Small intestine (tissue), 7 donors: ENCODE measurements around the gene MTFR2. TPM values are rescaled to one million over a fixed set of nuclear protein-coding genes. Genes with fewer than 3 reads are reported as not detected.

ENCODE experiments used
- DNase-seq, 2 donors: peaks; one replicate each; pipeline versions ENCODE4 v3.0.0 to v3.0.0-alpha.2; 2013
- FAIRE-seq: peaks from 2 replicates; lab custom pipeline; 2012; peaks lifted over from hg19 to GRCh38; lab: Jason Lieb, UNC
- H3K27ac ChIP-seq, 3 donors: one replicate each; pipeline ENCODE4 v1.5.1; 2013; ENCODE audit warnings: low read length in 2 of 3, mild to moderate bottlenecking in 2 of 3, control low read depth in 1 of 3, inconsistent platforms in 1 of 3, low read depth in 1 of 3, moderate library complexity in 1 of 3
- H3K27me3 ChIP-seq, 3 donors: one replicate each; pipeline ENCODE4 v1.6.1; 2013; ENCODE audit warnings: low read length in 3 of 3, inconsistent platforms in 1 of 3; ENCODE audit not compliant: control insufficient read depth in 3 of 3, insufficient read depth in 3 of 3
- H3K36me3 ChIP-seq, 3 donors: one replicate each; pipeline ENCODE4 v1.6.1; 2013; ENCODE audit warnings: low read length in 3 of 3, inconsistent platforms in 1 of 3, low read depth in 1 of 3, mild to moderate bottlenecking in 1 of 3, moderate library complexity in 1 of 3; ENCODE audit not compliant: control insufficient read depth in 3 of 3, insufficient read depth in 2 of 3
- H3K4me1 ChIP-seq, 3 donors: one replicate each; pipeline ENCODE4 v1.6.1; 2013; ENCODE audit warnings: low read length in 2 of 3, inconsistent platforms in 1 of 3, low read depth in 1 of 3, mild to moderate bottlenecking in 1 of 3, moderate library complexity in 1 of 3; ENCODE audit not compliant: control insufficient read depth in 3 of 3, insufficient read depth in 2 of 3
- H3K4me3 ChIP-seq, 3 donors: one replicate each; pipeline ENCODE4 v1.5.1; 2013; ENCODE audit warnings: low read length in 3 of 3, control low read depth in 1 of 3, inconsistent platforms in 1 of 3, low read depth in 1 of 3, mild to moderate bottlenecking in 1 of 3, moderate library complexity in 1 of 3
- H3K9me3 ChIP-seq, 2 donors: one replicate each; pipeline ENCODE4 v1.6.1; 2013; ENCODE audit warnings: low read depth in 1 of 2, low read length in 1 of 2; ENCODE audit not compliant: control insufficient read depth in 2 of 2, insufficient read depth in 1 of 2
- WGBS, 3 donors: extraction: QIAGEN DNeasy Blood & Tissue Kit; methylation state at CpG; one replicate each; pipeline ENCODE4 v1.1.7; 2013; 5-methylcytosine and 5-hydroxymethylcytosine counted together
- polyA plus RNA-seq, 4 donors: library from polyadenylated mRNA; stranded (reverse) in 3 of 4; unstranded in 1 of 4; fragments of 200-250 nt in 3 of 4; fragments of 120-200 nt in 1 of 4; gene quantifications; one replicate each; pipeline versions ENCODE4 v1.2.1 to v1.2.3, GENCODE V29; 2013
- donor health status: healthy with polysubstance abuse.
- donor health status: control.
- donor health status: control.
- donor health status: Bipolar disorder and iron deficiency.
- donor health status: healthy.

Gene MTFR2
- polyA plus RNA-seq, 4 donors = 0.54 to 6.5 (median 1.8) TPM

DNA sequence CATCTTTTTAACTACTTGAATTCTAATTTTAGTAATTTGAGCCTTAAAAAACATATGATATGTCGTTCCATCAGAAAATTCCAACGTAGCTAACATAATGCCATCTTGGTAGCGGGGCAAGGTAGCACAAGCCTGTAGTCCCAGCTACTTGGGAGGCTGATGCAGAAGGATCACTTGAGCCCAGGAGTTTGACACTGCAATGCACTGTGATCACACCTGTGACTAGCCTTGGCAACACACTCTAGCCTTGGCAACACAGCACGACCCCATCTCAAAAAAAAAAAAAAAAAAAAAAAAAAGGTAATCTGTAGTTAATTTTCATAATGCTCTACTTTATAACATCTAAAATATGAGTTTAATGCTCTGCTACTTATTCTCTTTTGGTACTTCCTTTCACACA is 32.8 kb upstream of the MTFR2 start:
- 62 to 69% (median 69%) methylated on average over 4 of the region's 4 CpGs for WGBS, 3 donors
- DNase-seq (no peak), FAIRE-seq (no peak)
- Histone ChIP-seq H3K27ac (no peak overlapping the region), H3K4me1 (peaks cover 6 to 12% (median 10%) of the 10 kb centered on the region in 3 donors), H3K27me3 (no peaks in the 10 kb centered on the region), H3K36me3 (peaks cover 2 to 9% (median 8%) of the 10 kb centered on the region in 3 donors), H3K4me3 (no peak overlapping the region), H3K9me3 (no peaks in the 10 kb centered on the region)

DNA sequence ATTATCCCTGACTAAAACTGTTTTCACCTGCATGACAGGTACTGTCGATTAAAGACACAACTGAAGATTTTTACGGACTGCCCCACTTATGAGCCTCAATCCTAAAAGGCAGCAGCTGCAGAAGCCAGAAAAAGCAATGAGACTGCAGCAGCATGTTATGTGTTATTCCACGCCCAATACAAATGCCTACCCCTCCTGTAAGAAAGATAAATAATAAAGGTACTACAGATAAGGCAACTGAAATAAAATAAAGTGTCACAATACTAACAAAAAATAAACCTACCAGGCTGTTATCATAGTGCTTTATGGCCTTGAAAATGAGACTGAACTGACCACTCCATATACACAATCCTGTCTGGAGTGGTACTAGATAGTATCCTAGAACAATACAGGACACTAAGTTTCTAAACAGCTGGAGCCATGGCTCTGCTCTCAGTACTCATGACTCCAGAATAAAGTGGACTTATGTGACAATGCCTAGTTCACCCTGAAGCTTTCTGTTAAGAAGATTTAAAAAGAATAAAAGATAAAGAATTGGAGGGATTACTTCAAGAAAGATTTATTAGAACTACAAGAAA is 30.0 kb upstream of the MTFR2 start:
- no peaks in the 10 kb centered on the region for H3K9me3 ChIP-seq
- H3K4me1 ChIP-seq = peaks cover 4 to 10% (median 6%) of the 10 kb centered on the region in 3 donors
- 61 to 83% (median 70%) methylated on average over 3 of the region's 3 CpGs for WGBS, 3 donors
- FAIRE-seq (no peak), DNase-seq (no peak)
- H3K27me3 ChIP-seq = no peaks in the 10 kb centered on the region
- H3K36me3 ChIP-seq = peaks cover 2 to 7% (median 3%) of the 10 kb centered on the region in 3 donors
- H3K27ac ChIP-seq = no peak overlapping the region
- no peak overlapping the region for H3K4me3 ChIP-seq

DNA sequence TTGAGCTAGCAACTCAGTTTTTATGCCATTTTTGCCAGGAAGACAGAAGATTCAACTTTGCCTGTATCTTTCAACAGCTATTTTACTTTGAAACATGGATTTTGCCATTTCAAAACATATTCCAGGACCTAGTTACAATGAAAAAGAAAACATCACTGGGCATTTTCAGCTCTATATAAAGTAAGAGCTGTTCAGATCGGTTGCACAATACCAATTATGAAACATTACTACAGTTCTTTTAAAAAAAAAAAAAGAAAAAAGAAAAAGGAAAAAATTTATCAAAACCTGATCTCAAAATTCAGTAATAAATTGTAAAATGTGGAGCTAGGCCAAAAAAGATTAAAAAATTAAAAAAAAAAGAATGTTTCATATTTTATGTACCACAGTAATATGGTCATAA is 24.0 kb upstream of the MTFR2 start:
- H3K27ac ChIP-seq = no peak overlapping the region
- FAIRE-seq (no peak), DNase-seq (no peak)
- H3K4me3 ChIP-seq = no peak overlapping the region
- WGBS, 3 donors = 92 to 97% (median 94%) methylated on average over 1 of the region's 1 CpG
- no peaks in the 10 kb centered on the region for H3K4me1 ChIP-seq
- peaks cover 3 to 7% (median 6%) of the 10 kb centered on the region in 3 donors for H3K36me3 ChIP-seq
- H3K27me3 ChIP-seq = no peaks in the 10 kb centered on the region
- H3K9me3 ChIP-seq = no peaks in the 10 kb centered on the region

DNA sequence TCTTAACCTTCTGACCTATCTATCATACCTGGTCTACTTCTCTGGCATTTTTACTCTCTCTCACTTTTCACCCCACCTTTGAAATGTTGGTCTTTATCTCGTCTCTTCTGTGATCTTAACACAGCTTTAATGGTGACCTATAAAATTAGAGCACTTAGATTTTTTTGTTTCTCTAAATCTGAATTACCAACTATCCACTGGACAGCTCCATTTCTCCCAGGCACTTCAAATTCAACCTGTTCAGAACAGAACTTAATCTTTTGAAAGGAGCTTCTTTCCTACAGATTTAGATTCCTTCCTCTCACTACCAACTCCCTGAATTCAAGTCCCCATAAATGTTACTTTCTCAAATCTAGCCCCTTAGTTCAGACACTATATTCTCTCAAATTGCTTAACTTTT is 15.0 kb upstream of the MTFR2 start:
- no peak for FAIRE-seq
- no peaks in the 10 kb centered on the region for H3K4me1 ChIP-seq
- no peak overlapping the region for H3K4me3 ChIP-seq
- no peaks in the 10 kb centered on the region for H3K9me3 ChIP-seq
- DNase-seq = no peak
- WGBS, 3 donors = 84 to 93% (median 89%) methylated on average over 1 of the region's 1 CpG
- H3K27ac ChIP-seq = no peak overlapping the region
- peaks cover 0 to 17% (median 7%) of the 10 kb centered on the region in 3 donors for H3K36me3 ChIP-seq
- no peaks in the 10 kb centered on the region for H3K27me3 ChIP-seq

DNA sequence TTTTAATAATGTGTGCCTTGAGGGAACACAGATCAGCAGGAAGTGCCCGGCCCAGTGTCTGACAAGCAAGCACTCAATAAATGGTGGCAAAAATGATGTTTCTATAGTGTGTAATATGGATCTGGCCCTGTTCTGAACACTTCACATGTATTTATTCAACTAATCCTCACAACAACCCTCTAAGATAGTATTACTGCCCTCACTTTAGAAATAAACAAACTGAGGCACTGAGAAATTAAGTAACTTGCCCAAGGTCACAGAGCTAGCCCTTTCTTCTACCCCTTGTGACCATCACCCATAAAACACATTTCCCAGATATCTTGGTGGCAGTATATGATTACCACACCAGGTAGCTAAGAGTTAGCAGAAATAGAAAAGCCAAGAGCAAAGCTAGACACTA is 12.8 kb upstream of the MTFR2 start:
- Histone ChIP-seq H3K27ac (no peak overlapping the region), H3K36me3 (peaks cover 0 to 16% (median 7%) of the 10 kb centered on the region in 3 donors), H3K27me3 (no peaks in the 10 kb centered on the region), H3K9me3 (no peaks in the 10 kb centered on the region), H3K4me3 (no peak overlapping the region), H3K4me1 (no peaks in the 10 kb centered on the region)
- WGBS, 3 donors = 77 to 90% (median 79%) methylated on average over 1 of the region's 1 CpG
- DNase-seq (no peak), FAIRE-seq (no peak)

DNA sequence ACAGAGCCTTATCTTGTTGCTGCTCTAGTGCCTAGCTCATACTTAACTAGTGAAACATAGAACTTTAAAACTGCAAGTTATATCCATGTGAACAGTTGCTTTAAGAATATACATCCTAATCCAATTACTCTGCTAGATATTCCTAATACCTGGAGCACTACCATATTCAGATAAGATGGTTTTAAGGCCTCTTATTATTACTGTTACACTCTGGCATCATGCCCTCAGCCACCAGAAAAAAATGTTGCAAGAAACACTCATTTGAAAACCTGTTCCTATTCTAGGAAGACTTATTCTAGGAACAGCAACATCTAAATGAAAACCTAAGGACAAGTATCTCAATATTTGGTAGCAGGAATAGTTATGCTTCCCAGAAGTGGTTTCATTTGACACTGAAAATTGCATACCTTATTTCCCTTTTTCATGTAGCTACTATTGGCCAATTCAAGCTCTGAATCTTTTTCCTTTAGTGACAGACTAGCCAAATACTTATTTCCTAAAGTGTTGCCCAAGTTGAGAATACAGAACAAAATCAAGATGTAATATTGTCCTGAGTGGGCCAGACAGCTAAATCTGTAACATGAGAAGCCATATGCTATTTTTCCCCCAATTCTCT is 4.8 kb upstream of the MTFR2 start:
- no peak for FAIRE-seq
- Histone ChIP-seq H3K36me3 (peaks cover 0 to 6% (median 2%) of the 10 kb centered on the region in 3 donors), H3K9me3 (no peaks in the 10 kb centered on the region), H3K4me1 (peaks cover 0 to 7% (median 3%) of the 10 kb centered on the region in 3 donors), H3K27ac (no peak overlapping the region), H3K4me3 (no peak overlapping the region), H3K27me3 (no peaks in the 10 kb centered on the region)
- no peak for DNase-seq

DNA sequence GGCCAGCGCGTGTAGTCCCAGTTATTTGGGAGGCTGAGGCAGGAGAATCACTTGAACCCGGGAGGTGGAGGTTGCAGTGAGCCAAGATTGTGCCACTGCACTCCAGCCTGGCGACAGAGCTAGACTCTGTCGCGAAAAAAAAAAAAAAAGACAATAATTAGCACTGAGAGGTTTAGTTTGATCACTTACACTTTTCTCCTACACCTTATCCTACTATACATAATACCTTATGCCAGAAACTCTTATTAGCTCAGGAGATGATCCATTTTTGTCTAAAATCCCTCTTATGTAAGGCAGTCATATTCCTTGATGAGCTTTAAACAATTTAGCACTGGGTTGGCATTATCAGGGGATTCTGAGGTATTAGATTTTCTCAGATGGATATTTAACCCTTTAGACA is 3.6 kb upstream of the MTFR2 start:
- FAIRE-seq (no peak), DNase-seq (no peak)
- peaks cover 0 to 7% (median 3%) of the 10 kb centered on the region in 3 donors for H3K4me1 ChIP-seq
- H3K9me3 ChIP-seq = no peaks in the 10 kb centered on the region
- H3K4me3 ChIP-seq = no peak overlapping the region
- no peak overlapping the region for H3K27ac ChIP-seq
- no peaks in the 10 kb centered on the region for H3K27me3 ChIP-seq
- H3K36me3 ChIP-seq = peaks cover 0 to 6% (median under 1%) of the 10 kb centered on the region in 3 donors
- 84 to 91% (median 86%) methylated on average over 6 of the region's 6 CpGs for WGBS, 3 donors

DNA sequence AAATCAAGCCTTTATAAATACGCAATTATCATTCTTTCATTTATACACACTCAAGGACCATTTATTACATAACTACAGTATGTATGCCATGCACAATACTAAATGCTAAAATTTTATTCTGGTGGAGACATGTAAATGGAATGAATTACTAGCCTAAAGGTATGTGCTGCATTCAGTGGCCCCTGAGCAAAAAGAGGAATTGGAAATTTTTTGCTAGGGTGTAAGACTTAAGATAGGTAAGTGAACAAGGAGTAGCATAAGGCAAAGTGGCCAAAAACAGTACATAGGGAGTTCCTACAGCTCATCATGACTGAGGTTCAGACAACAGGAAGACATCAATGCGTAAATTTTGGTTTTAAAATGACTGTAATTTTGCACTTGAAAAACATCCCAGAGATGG is 2.3 kb upstream of the MTFR2 start:
- DNase-seq = no peak
- Histone ChIP-seq H3K4me1 (peaks cover 0 to 7% (median 3%) of the 10 kb centered on the region in 3 donors), H3K27me3 (no peaks in the 10 kb centered on the region), H3K9me3 (no peaks in the 10 kb centered on the region), H3K4me3 (no peak overlapping the region), H3K36me3 (peaks cover 0 to 6% (median 0%) of the 10 kb centered on the region in 3 donors), H3K27ac (no peak overlapping the region)
- 47 to 57% (median 52%) methylated on average over 2 of the region's 2 CpGs for WGBS, 3 donors
- FAIRE-seq = no peak
